Measurements from ENCODE around the gene MYLK2.

Gene MYLK2

DNA sequence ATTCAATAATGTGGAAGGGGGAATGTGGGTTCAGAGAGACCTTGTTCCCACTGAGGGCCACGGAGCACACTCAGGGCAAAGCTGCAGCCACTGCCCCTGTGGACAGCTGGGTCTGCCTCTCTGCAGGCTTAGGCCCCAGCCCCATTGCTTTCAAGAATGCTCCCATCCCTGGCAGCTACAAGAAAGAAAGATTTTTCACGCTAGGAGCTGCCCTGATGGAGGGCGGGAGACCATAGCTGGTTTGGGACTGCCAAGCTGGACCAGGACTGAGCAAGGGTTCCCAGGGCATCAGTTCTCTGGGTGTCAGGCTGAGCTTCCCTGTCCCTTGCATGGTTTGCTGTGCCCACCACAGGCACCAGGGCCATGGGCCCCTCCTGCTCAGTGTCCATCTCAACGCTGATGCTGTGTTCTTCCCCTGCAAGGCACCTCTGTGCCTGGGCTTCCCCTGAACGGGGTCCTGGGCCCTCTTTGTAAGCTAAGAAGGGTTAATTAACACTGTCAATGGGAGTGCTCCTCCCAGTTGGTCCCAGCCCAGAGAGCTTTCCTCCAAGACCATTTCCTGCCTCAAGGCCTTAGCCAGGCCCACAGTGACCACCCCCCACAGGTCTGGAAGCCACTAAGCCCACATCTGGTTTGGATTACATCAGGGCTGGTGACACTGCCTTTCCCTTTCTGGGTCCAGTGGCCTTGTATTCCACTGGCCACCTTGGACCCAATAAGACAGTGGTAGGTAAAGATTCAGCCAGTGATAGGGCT, 17.9 kb downstream of the MYLK2 start:
- no peak for DNase-seq

DNA sequence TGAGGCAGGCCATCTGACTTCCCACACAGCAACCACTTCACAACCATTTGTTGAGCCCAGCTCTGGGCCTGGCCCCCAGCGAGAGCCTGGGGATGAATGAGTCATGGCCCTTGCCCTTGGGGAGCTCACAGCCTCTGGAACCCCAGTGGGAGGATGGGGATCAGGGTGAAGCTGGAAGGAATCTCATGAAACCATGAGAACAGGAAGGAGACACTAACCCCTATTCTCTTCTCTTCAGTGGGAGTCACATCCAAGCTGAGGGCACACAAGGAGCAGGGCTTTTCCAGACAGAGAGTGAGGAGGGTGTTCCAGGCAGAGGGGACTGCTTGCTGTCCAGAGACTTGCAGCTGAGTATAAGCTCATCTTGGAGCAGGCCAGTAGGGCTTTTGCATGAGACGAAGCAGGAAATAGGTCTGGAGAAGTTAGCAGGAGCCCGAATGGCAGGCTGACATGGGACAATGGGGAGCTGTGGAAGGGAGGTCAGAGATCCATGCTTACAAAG, 18.8 kb downstream of the MYLK2 start:
- DNase-seq, result no peak

DNA sequence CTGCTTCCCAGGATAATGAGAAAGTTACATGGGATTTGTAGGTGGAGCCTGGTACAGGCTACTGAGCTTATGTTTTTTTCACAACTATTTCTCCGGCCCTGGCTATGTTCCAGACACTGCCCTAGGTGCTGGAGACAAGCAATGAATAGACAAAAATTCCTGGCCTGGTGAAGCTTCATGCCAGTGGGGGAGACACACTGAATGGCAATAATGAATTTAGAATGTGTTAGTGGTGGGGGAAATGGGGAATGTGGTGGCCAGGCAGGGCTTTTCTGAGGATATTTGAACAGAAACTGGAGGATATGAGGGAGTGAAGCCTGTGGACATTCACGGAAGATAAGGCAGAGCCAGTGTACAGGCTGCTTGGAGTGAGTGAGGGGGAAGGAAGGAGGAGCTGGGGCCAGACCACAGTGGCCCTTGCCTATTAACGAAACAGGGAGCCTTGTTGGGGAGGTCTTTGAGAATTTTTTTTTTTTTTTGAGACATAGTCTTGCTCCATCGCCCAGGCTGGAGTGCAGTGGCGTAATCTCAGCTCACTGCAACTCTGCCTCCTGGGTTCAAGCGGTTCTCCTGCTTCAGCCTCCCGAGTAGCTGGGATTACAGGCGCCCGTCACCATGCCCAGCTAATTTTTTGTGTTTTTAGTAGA, 19.6 kb downstream of the MYLK2 start:
- DNase-seq, result no peak

DNA sequence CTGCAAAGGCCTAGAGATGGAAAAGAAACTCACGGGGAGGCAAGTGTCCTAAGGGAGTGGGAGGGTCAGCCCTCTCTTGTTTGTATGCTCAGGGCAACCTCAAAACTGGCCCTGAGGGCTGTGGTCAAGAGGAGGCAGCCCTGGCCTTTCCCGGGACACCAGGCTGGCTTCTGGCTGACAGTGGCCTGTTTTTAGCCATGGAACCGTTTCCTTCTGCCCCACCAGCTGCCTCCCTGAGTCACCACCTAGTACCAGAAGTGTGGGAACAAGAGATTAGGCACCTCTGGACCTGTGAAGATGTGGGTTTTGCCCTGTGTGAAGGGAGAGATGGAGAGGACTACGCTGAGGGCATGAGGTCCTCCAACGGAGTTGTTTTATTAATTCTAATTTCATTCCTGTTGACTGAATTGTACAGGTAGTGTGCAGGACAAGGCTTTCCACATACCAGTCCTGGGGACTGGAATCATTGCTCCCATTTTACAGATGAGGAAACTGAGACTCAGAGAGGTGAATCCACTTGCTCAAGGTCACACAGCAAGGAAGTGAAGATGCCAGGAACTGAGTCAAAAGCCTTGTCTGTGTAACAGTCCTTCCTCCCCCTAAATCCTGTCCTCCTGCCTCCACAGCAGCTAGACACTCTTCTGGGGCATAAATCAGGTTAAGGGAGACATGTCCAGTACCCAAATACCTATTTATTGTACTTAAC, 20.8 kb downstream of the MYLK2 start:
- DNase-seq, result no peak

DNA sequence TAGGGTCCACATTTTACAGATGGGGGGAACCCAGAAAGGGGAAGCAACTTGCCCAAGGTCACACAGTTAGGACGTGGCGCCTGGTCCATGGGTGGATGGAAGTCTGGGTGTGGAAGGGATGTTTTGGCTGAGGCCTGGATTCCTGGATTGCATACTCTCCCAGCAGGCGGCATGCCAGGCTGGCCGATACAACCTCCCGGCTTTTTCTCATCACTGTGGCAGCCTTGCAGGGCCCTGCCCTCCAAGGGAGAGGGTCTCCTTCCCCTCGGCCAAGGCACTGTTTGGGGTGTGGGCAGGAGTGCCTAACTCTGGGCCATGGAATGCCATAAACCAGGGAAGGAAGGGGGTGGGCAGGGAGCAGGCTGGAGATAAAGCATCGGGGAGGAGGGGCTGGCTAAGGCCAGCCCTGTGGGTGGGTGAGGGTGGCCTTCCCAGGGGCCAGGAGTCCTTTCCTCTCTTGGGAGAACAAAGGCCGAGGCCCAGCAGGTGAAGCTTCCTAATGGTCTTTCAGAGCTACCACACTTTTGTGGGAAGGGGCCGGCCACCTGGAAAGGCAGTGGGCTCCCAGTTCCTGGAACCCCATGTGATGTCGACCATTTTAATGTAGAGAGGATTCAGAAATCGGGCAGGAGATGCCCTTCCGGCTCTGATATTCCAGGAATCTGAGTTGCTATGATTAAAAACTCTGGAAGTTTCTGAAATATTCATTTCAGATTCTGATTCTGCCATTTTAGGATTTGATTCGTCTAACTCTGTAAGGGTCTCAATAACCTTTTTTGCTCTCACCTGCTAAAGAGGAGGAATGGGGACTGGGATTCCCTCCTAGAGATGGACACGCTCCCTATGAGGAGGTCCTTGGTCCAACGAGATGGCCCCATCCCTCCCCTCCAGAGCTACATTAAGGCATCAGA, 22.0 kb downstream of the MYLK2 start:
- no peak for DNase-seq

DNA sequence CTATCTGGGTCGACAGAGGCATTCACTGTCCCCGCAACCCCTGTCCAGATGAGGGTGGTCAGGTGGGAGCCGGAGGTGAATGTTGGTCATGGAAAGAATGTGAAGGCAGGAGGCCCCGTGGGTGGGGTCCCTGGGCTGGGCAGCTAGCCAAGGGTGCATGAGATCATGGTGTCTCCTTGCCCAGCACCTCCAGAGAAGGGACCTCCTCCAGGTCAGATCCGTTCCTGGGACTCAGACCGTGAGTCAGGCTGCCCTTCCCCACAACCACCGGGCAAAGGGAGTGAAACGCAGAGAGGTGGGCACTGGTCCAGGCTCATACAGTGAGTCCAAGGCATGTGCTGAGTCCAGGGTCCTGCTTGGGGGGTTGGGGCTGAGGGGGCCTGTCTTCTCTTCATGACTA, 22.8 kb downstream of the MYLK2 start:
- no peak for DNase-seq

DNA sequence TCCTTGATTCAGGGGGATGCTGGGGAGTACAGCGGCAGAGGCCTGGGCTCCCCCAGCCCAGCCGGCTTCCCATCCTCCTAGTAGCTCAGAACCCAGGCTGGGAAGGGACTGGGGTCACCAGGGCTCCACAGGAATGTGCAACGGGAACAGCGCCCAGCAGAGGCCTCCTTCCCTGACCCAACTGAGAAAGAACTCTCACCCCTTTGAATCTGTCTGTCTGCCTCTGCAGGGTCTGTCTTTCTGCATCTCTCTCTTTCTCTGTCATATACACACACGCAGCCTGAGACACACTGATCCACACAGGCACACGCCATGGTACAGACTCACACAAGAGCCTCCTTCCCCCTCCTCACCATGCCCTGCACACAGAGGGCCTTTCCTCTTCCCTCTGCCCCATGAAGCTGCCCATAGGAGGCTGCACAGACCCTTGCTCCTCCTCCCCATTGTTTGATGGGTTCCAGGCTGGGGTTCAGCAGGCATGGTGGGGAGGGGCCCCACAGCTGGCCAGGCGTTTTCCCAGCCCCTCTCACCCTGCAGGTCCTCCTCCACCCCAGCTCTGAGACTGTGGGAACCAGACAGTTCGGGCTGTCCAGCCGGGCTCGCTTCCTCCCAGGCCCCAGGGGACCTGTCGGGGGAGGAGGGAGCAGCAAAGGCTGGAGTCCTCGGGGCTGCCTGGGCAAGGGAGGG, 23.5 kb downstream of the MYLK2 start:
- no peak for DNase-seq

DNA sequence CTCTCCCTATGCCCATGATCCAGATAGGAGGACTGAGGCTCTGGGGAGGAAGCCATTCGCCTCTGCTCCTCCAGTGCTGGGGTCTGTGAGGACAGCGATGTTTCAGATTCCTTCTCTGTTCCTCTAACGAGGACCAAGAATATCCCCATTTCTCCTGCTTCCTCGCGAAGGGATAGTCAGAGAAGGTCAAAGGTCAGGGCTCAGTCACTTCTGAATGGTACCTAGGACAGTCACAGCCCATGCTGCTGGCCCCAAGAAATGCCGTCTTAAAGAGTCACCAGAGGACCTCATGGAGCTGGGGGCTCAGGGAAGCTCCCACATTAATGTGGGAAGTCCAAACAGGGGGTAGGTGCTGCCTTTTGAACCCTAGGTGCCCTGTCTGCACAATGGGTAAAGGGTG, 24.1 kb downstream of the MYLK2 start:
- no peak for DNase-seq

DNA sequence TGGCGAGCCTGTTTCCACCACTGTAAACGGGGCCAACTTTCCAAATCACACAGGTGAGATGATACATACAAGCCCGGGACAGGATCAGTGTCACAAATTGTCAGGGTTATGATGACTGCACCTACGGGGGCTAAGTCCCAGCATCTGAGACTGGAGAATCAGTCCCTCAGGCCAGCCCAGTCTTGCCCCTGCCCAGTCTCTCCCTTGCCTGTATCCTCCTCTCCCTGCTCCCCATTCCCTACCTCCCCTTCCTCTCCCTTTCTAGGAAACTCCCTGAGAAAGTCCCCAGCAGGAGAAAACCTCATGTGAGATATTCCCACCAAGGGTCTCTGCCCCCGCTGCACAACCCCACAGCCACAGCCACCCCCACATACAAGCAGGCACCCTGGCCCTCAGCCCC, 24.7 kb downstream of the MYLK2 start:
- DNase-seq, result no peak

DNA sequence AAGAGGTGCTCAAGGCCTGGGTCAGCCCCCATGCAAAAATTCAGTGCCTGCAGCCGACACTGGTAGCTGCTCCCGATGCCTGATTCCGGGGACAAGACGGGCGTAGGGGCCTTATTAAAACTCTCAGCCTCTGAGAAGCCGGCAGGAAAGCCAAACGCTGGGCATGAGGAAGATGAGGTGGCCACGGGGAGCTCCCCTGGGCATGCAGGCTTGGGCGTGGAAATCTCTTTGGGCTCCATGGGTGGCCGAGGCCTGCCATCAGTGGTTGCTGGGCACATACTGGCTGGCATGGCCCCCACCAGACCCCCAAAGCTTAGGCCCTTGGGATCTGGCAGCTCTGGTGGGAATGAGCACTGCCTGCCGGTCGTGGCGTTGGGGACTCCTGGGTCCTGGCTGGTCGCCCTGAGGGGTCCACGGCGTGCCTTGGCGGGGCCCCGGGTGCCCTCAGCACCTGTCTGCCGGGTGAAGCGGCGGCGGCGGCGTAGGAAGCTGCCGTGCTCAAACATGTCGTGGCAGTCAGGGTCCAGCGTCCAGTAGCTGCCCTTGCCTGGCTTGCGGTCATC, 25.7 kb downstream of the MYLK2 start:
- DNase-seq, result no peak

DNA sequence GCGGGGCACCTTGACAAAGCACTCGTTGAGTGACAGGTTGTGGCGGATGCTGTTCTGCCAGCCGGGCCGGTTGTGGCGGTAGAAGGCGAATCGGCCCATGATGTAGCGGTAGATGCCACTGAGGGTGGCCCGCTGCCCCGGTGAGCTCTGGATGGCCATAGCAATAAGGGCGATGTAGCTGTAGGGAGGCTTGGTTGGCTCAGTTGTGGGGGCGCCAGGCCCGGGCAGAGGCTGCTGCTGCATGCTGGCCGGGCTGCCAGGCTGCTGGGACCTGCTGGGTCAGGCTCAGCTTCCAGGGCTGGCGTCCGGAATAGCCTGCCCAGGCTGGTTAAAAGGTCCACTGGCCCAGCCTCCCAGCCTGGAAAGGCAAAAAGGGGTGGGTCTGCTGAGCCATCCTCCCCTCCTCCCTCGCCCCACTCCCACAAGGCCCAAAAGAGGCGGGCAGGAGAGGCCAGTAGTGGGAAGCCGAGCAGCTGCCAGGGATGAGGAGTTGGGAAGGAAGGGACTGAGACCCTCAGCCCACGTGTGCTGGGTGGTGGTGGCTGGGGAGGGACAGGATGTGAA, 26.2 kb downstream of the MYLK2 start, which contains the start of gene FOXS1:
Gene FOXS1, minus strand, starts transcription at position 305 of the 564 bp plus-strand sequence. Its CDS starts 62 bp downstream, at position 243.
- no peak for DNase-seq

DNA sequence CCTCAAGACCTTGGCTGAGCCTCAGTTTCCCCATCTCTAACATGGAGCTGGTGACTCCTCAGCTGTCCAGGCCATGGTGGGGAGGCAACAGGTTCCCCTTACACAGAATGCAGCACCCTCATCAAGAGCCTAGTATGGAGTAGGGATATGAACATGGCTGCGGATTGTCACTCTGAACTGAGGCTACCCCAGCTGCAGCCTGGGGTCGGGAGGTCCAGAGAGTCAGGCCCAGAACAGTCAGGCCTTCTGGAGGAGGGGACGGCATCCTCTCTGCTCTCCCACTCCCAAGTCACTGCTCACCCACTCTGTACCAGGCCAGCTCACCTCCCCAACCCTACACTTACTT, 27.6 kb downstream of the MYLK2 start:
- DNase-seq, result no peak

DNA sequence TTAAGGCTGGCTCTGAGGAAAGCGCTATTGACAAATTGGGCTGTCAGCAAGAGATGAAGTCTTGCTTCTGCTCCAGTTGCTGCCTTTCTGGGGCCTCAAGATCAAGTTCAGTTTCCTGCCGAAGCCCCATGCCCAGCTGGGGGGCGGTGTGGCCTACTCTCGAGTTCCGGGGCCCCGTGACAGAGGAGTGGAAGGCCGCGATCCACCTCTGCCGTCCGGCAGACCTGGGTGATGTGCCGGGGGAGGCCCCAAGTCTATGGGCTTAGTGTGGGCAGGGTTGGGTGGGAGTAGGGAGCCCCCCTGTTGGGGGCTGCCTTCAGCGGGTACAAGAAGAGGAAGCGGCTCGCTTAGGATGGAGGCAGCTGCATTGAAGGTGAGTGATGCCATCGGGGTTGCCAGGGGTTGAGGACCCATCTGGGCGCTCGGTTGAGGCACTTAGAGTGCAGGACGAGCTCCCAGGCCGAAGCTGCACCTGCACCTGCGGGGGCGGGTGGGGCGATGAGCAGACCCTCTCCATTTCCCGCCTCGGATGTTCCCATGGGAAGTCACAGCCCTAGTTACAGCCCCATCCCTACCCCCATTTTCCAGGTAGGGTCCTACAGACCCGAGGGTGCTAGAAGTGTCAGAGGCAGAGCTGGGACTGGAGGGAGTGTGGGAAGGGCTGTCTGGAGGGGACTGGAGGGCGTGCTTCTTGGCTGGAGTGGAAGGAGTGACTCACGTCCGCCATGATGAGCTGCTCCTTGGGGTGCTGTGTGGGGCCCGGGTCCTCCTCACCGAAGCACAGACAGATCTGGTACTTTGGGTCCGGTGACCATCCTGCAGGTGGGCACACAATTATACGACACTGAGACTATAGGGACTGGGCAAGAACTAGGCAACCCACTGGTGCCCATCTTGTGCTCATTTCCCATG, 29.2 kb downstream of the MYLK2 start:
- DNase-seq, result no peak

DNA sequence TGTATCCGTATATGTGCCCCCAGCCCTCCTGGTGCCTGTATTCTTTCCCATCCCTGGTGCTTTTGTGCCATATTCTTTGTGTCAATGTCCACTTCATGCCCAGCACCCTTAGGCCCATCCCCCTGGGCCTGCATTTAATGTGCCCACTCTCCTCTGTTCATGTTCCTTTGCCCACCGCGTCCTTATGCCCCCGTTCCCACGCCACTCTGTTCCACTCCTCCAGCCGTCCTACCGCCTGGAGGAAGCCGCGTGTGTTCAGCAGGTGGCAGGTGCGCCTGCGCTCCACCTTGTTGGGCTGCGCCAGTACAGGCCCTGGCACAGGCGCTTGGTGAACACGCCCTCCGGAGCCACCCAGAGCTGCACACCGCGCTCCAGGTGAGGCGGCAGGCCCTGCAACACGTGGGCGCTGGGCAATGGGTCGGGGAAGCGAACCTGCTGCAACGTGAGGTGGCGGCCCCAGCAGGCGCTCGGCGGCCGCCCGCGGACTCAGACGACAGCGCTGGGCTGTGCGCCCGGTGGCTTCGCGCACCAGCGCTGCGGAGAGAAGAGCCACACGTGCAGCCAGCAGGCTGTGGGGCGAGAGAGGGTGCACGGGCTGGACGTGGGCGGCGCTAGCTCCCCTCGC, 30.3 kb downstream of the MYLK2 start:
- DNase-seq, result no peak

DNA sequence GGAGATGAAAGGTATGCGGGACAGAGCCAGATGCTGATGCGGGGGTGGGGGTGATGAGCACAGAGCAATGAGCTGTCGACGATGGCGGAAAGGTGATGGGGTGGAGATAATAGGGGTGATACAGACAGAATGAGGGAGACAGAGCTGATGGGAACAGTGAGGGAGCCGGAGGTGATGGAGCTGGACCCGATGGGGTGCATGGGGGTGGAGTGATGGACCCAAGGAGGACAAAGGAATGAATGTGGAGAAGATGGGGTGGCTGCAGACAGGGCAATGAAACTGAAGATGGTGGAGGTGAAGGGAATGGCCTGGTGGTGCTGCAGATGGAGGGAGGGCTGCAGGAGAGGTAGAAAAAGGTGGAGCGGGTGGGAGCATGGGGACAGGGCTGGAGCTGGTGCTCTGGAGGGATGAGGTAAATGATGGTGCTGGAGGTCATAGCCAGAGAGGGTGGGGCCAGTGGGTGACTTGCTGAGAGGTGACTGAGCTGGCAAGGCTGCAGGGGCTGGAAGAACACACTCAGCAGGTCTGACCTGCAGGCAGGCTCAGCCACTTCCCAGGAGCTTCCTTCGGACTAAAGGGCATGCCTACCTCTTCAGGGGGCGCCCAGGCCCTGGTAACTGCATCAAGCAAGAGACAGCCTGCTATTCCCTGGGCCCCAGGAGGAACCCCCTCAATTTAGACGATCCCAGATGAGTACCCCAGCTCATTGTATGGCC, 32.2 kb downstream of the MYLK2 start:
- DNase-seq, result no peak

DNA sequence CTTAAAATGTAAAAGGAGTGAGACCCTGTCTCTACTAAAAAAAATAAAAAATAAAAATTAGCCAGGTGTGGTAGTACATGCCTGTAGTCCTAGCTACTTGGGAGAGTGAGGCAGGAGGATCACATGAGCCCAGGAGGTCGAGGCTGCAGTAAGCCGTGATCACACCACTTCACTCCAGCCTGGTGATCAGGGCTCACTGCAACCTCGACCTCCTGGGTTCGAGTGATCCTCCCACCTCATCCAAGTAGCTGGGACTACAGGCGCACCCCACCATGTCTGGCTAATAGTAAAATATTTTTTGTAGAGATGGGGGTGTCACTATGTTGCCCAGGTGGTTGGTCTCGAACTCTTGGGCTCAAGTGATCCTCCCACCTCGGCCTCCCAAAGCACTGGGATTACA, 34.3 kb downstream of the MYLK2 start:
- DNase-seq, result no peak

DNA sequence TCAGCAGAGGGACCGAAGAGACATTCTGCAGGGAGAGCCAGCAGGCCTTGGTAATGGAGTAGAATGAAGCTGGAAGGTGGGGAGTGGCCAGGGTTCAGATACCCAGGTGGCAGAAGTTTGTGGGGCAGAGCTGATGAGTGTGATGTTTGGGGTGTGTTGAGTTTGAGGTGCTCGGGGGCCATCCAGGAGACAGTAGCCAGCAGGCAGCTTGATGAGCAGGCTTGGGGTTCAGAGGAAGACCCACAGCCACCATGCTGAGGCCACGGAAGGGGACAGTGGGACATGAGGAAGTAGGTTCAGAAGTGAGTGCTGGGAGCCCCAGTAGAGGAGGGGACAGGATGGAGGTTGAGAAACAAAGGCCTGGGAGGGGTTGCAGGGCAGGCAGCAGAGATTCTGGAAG, 37.4 kb downstream of the MYLK2 start:
- DNase-seq, result no peak

DNA sequence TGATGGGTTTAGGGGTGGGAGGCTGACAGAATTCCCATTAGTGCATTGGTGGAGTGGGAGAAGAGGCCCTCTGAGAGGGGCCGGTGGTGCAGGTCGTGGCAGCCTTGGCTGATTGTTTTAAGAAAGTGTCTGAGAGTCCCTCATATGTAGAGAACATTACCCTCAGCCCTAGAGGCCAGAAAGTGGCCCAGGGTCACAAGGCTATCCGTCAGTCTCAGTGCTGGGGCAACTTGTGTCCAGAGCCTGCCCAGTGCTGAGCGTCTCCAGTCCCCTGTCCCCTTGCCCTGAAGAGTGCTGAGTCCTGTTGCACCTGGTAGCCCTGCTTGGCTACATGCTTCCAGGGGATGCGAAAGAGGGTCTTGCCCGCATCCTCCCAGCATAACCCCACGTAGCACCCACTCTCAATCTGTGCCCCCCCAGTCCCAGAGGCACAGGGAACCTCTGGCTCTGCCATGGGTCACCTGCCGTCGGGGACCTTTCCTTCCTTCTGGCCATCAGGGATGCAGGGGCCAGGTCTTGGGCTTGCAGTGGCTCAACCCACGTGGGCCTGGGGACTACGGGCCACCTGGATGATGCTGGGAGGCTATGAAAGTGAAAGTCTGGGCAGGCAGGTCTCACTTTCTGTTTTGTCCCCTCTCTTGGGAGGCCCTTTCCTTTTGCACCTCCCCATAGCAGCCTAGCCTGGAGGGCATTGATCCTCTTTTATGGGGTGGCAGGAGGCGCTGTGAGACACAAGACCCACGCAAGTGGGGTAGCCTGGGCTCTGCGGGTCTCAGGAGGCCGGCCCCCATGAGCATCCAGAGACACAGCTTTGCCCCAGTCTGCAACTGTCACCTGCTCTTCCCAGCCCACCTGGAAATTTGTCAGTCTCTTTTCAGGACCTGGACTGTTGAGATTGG, 39.0 kb downstream of the MYLK2 start:
- no peak for DNase-seq
